ENCODE results near the gene BCKDK.

The BCKDK gene

DNA sequence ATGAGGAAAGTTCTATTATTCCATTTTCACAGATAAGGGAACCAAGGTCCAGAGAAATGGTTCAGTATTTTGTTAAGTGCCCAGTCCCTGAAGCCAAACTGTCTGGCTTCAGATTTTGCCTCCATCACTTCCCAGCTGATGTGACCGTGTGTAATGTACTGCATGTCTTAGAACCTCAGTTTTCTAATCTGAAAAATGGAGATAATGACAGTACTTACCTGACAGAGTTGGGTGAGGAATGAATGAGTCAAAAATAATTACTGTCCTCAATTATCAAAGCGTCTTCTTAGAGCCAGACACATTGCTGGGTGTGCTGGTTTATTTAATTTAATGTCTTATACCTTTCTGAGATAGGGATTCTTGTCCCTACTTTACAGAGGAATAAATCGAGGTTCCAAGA, 40.8 kb upstream of the BCKDK start:
- TF ChIP-seq, protein P1, sequence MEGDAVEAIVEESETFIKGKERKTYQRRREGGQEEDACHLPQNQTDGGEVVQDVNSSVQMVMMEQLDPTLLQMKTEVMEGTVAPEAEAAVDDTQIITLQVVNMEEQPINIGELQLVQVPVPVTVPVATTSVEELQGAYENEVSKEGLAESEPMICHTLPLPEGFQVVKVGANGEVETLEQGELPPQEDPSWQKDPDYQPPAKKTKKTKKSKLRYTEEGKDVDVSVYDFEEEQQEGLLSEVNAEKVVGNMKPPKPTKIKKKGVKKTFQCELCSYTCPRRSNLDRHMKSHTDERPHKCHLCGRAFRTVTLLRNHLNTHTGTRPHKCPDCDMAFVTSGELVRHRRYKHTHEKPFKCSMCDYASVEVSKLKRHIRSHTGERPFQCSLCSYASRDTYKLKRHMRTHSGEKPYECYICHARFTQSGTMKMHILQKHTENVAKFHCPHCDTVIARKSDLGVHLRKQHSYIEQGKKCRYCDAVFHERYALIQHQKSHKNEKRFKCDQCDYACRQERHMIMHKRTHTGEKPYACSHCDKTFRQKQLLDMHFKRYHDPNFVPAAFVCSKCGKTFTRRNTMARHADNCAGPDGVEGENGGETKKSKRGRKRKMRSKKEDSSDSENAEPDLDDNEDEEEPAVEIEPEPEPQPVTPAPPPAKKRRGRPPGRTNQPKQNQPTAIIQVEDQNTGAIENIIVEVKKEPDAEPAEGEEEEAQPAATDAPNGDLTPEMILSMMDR (IDR thresholded peaks at IDR 0.05; ENCODE audit: low read depth, low read length, missing control alignments), result no peak
- DNase-seq (ENCODE audit: extremely low read depth, low read depth), result no peak
- no peak overlapping the region for H3K4me3 ChIP-seq (replicated peaks; ENCODE audit: low read depth, low read length)

- DNase-seq (ENCODE audit: extremely low read depth, low read depth), result peak; percentile 92
- TF ChIP-seq, protein P1 (IDR thresholded peaks at IDR 0.05; ENCODE audit: low read depth, low read length, missing control alignments), result no peak
Observed at GRCh38 chr16:31071861-31072260, 36.3 kb upstream of the BCKDK start.

GRCh38 chr16:31072540-31073141, 35.5 kb upstream of the BCKDK start:
- TF ChIP-seq, protein P1 (IDR thresholded peaks at IDR 0.05; ENCODE audit: low read depth, low read length, missing control alignments), result no peak
- H3K4me3 ChIP-seq (replicated peaks; ENCODE audit: low read depth, low read length), result peak overlapping the region; percentile 93
- no peak for DNase-seq (ENCODE audit: extremely low read depth, low read depth)

More at GRCh38 chr16:31071861-31072260, 36.3 kb upstream of the BCKDK start:
- H3K4me3 ChIP-seq (replicated peaks; ENCODE audit: low read depth, low read length), result peak overlapping the region; percentile 93

DNA sequence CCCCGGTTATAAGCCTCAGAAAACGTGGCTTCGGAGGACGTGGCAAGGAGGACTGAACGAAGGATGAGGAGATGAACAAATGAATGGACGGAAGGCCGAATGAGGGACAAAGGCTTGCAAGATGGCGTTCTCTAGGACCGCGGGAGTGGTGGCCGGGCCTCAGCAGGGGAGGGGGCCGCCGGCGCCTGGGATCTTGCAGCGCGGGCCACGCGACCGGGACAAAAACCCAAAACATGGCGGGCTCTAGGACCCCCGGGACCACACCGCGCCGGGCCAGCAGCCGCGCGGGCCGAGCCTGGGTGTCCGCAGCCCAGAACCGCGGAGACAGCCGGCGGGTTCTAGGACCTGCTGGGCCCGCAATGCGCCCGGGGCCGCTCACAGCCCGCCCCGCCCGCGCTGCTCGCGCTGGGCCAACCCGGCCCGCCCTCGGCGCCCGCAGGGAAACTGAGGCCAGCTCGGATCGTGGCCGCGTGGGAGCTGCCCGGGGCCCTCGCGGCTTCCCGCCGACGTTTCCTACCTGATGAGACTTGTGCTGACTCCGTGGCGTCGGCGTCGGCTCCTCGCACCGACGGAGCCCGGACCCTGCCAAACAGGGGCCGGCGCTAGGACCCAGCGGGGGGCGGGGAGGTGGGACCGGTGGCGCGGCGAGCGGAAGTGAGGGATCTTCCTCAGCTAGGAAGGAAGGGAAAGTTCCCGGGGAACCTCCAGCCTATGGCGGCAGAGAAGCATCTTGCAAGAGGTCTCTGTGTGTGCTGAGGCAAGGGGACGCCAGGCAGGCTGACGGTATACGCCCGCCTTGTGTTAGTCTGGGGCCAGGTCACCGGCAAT, 34.8 kb upstream of the BCKDK start:
- TF ChIP-seq, protein P1 (IDR thresholded peaks at IDR 0.05; ENCODE audit: low read depth, low read length, missing control alignments), result no peak
- peak overlapping the region; percentile 93 for H3K4me3 ChIP-seq (replicated peaks; ENCODE audit: low read depth, low read length)
- DNase-seq (ENCODE audit: extremely low read depth, low read depth), result no peak

- TF ChIP-seq, protein P1 (IDR thresholded peaks at IDR 0.05; ENCODE audit: low read depth, low read length, missing control alignments), result no peak
- peak within 1 kb of the TSS; percentile 93 for H3K4me3 ChIP-seq (replicated peaks; ENCODE audit: low read depth, low read length)
- DNase-seq (ENCODE audit: extremely low read depth, low read depth), result peak; percentile 97
Observed at GRCh38 chr16:31073970-31074813, 34.0 kb upstream of the BCKDK start, which contains the start of the genes ZNF646 and ZNF668. Gene ZNF646, plus strand, starts transcription at chr16:31074422. Its CDS starts 1,903 bp downstream, at chr16:31076325. Gene ZNF668, minus strand, starts transcription at chr16:31074240. Its CDS starts 9,781 bp downstream, at chr16:31064459.

- peak overlapping the region; percentile 93 for H3K4me3 ChIP-seq (replicated peaks; ENCODE audit: low read depth, low read length)
- TF ChIP-seq, protein P1 (IDR thresholded peaks at IDR 0.05; ENCODE audit: low read depth, low read length, missing control alignments), result no peak
- no peak for DNase-seq (ENCODE audit: extremely low read depth, low read depth)
Observed at GRCh38 chr16:31074814-31075183, 33.4 kb upstream of the BCKDK start.

All from HFF-Myc (cell line).